Measurements from ENCODE around the gene METTL13. TPM values are rescaled to one million over a fixed set of nuclear protein-coding genes. Genes with fewer than 3 reads are reported as not detected.

Gene METTL13
- total and polyA plus RNA-seq, 9 of the 15 experiments (the other 6 are each of a cell fraction or from before 2014, with no cell fraction given) = 18.9 to 78.9 (median 54.9) TPM

- no peak for TF ChIP-seq ZFP30 (CRISPR knock-in tag; IDR thresholded peaks at IDR 0.05; ENCODE audit: borderline replicate concordance)
- no peak for TF ChIP-seq U2AF1 (optimal IDR thresholded peaks at IDR 0.05; ENCODE audit: low read depth, low read length)
- no peak for TF ChIP-seq ERF (CRISPR knock-in tag; IDR thresholded peaks at IDR 0.05)
- no peak for TF ChIP-seq ETS2 (tag; IDR thresholded peaks at IDR 0.05; ENCODE audit: borderline replicate concordance, poor library complexity, severe bottlenecking)
- 0 out of 4 replicates have a peak, but pooled peaks of 1 of the 2 experiments have one; percentile 5 for TF ChIP-seq RCOR1 (IDR thresholded peaks at IDR 0.05; ENCODE audit: borderline replicate concordance in 1 of 2, low read depth in 2 of 2, low read length in 2 of 2)
- TF ChIP-seq, protein P1, sequence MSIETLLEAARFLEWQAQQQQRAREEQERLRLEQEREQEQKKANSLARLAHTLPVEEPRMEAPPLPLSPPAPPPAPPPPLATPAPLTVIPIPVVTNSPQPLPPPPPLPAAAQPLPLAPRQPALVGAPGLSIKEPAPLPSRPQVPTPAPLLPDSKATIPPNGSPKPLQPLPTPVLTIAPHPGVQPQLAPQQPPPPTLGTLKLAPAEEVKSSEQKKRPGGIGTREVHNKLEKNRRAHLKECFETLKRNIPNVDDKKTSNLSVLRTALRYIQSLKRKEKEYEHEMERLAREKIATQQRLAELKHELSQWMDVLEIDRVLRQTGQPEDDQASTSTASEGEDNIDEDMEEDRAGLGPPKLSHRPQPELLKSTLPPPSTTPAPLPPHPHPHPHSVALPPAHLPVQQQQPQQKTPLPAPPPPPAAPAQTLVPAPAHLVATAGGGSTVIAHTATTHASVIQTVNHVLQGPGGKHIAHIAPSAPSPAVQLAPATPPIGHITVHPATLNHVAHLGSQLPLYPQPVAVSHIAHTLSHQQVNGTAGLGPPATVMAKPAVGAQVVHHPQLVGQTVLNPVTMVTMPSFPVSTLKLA (conservative IDR thresholded peaks at IDR 0.05) = 0 out of 4 replicates have a peak, but pooled peaks of 1 of the 2 experiments have one; percentile 10
- TF ChIP-seq, protein P2, sequence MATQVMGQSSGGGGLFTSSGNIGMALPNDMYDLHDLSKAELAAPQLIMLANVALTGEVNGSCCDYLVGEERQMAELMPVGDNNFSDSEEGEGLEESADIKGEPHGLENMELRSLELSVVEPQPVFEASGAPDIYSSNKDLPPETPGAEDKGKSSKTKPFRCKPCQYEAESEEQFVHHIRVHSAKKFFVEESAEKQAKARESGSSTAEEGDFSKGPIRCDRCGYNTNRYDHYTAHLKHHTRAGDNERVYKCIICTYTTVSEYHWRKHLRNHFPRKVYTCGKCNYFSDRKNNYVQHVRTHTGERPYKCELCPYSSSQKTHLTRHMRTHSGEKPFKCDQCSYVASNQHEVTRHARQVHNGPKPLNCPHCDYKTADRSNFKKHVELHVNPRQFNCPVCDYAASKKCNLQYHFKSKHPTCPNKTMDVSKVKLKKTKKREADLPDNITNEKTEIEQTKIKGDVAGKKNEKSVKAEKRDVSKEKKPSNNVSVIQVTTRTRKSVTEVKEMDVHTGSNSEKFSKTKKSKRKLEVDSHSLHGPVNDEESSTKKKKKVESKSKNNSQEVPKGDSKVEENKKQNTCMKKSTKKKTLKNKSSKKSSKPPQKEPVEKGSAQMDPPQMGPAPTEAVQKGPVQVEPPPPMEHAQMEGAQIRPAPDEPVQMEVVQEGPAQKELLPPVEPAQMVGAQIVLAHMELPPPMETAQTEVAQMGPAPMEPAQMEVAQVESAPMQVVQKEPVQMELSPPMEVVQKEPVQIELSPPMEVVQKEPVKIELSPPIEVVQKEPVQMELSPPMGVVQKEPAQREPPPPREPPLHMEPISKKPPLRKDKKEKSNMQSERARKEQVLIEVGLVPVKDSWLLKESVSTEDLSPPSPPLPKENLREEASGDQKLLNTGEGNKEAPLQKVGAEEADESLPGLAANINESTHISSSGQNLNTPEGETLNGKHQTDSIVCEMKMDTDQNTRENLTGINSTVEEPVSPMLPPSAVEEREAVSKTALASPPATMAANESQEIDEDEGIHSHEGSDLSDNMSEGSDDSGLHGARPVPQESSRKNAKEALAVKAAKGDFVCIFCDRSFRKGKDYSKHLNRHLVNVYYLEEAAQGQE (IDR thresholded peaks at IDR 0.05; ENCODE audit: borderline replicate concordance) = peak; percentile 51
- TF ChIP-seq, protein P2 (CRISPR knock-in tag; IDR thresholded peaks at IDR 0.05; ENCODE audit: low read depth) = no peak
- no peak for TF ChIP-seq TGIF2 (CRISPR knock-in tag; IDR thresholded peaks at IDR 0.05)
- no peak for TF ChIP-seq NCOA6 (IDR thresholded peaks at IDR 0.05)
- TF ChIP-seq SMARCA5 (IDR thresholded peaks at IDR 0.05) = no peak
- no peak for TF ChIP-seq KLF16 (IDR thresholded peaks at IDR 0.05)
- peak; percentile 70 for TF ChIP-seq MYBL2 (IDR thresholded peaks at IDR 0.05; ENCODE audit: low read depth)
- TF ChIP-seq MYBL2 (CRISPR knock-in tag; IDR thresholded peaks at IDR 0.05; ENCODE audit: borderline replicate concordance) = no peak
- TF ChIP-seq CREB1 (IDR thresholded peaks at IDR 0.05) = peak; percentile 11; the same call in 1 of the 2 replicates
- no peak for TF ChIP-seq CREB1 (CRISPR knock-in tag; IDR thresholded peaks at IDR 0.05)
- TF ChIP-seq CTCF (IDR thresholded peaks at IDR 0.05 in 2 of 3, conservative IDR thresholded peaks at IDR 0.05 in 1 of 3; ENCODE audit: insufficient read depth in 2 of 3, low read depth in 1 of 3, low read length in 3 of 3) = no peak
Measured at GRCh38 chr1:171743081-171743870, 38.2 kb upstream of the METTL13 start (continued).
